ENCODE results near the gene CDH2. TPM values are rescaled to one million over a fixed set of nuclear protein-coding genes. Genes with fewer than 3 reads are reported as not detected.

CDH2 gene
- total and polyA plus RNA-seq, 2 experiments from 2014 or later, result 81.8 to 117 TPM

DNA sequence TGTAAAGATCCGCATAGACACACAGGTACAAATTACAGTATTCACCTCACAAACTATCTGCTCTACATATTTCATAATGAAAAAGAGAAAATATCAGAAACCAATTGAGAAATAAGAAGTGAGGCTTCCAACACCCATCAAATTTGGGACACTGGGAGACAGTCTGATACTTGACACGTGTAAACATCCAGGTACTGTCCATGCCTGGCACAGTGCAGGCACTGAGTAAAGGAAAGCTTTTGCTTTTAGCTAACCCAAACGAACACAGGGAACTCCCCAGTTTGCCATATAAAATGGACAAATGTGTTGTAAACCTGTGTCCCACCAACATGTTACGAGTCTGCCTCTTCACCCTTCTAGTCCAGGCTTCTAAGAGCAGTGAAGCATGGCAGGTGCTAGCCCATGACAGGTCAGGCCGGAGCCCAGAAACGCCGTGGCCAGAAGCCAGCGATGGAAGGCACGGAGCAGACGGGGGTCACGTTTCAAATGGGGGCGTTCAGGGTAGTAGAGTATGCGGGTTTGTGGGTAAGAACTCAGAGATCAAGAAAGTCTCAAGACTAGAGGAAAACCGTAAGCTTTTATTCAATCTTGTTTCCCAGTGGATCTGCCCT is 27.0 kb downstream of the CDH2 start:
- Histone ChIP-seq H3K4me1 (ENCODE audit: insufficient read depth) (peaks cover 12% of the 10 kb centered on the region), H3K9me2 (replicated peaks; ENCODE audit: insufficient read depth) (no peaks in the 10 kb centered on the region), H4K20me1 (ENCODE audit: insufficient read depth, poor library complexity, severe bottlenecking) (no peaks in the 10 kb centered on the region), H2AFZ (no peak overlapping the region), H3K9me3 (ENCODE audit: low read depth) (no peaks in the 10 kb centered on the region), H3K27me3 (no peaks in the 10 kb centered on the region), H3K36me3 (replicated peaks; ENCODE audit: insufficient read depth, low read depth) (no peaks in the 10 kb centered on the region), H3K4me2 (no peak overlapping the region), H3K79me2 (peaks cover 60% of the 10 kb centered on the region), H3K27ac (no peak overlapping the region), H3K4me3 (no peak overlapping the region)
- DNase-seq (ENCODE audit: low spot score), result no peak
- no peak for TF ChIP-seq EZH2 (IDR thresholded peaks at IDR 0.05; ENCODE audit: borderline replicate concordance)
- TF ChIP-seq, protein P1, sequence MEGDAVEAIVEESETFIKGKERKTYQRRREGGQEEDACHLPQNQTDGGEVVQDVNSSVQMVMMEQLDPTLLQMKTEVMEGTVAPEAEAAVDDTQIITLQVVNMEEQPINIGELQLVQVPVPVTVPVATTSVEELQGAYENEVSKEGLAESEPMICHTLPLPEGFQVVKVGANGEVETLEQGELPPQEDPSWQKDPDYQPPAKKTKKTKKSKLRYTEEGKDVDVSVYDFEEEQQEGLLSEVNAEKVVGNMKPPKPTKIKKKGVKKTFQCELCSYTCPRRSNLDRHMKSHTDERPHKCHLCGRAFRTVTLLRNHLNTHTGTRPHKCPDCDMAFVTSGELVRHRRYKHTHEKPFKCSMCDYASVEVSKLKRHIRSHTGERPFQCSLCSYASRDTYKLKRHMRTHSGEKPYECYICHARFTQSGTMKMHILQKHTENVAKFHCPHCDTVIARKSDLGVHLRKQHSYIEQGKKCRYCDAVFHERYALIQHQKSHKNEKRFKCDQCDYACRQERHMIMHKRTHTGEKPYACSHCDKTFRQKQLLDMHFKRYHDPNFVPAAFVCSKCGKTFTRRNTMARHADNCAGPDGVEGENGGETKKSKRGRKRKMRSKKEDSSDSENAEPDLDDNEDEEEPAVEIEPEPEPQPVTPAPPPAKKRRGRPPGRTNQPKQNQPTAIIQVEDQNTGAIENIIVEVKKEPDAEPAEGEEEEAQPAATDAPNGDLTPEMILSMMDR (IDR thresholded peaks at IDR 0.05; ENCODE audit: poor library complexity), result no peak
- no peak for TF ChIP-seq EZH2phosphoT487 (IDR thresholded peaks at IDR 0.05; ENCODE audit: low read depth, severe bottlenecking, unreplicated experiment)
- 85% methylated on average over 14 of the region's 14 CpGs for WGBS (ENCODE audit: low lambda C conversion rate, missing lambda C conversion rate)

DNA sequence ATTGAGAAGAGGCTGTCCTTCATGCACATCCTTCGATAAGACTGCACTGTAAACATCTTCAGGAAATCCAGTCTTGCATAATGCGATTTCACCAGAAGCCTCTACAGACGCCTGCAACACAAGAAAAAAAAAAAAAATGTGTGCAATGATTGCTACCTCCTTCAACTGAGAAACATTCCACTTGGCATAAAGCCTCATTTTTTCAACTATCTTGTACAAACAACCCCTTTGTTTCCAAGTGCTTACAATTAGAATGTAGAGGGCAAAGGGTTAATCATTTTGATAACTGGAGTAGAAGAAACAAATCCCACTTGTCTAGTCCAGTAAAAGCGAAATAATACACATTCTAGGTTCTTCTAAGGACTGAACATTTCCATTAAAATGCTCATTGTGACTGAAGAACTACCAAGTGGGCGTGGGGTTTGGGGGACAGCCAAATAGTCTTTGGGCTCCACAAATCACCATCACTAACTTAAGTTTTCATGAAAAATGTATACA is 29.2 kb downstream of the CDH2 start:
- Histone ChIP-seq H3K27me3 (no peaks in the 10 kb centered on the region), H3K27ac (no peak overlapping the region), H3K4me1 (ENCODE audit: insufficient read depth) (no peaks in the 10 kb centered on the region), H3K36me3 (replicated peaks; ENCODE audit: insufficient read depth, low read depth) (no peaks in the 10 kb centered on the region), H2AFZ (no peak overlapping the region), H3K9me2 (replicated peaks; ENCODE audit: insufficient read depth) (no peaks in the 10 kb centered on the region), H3K79me2 (peaks cover 58% of the 10 kb centered on the region), H4K20me1 (ENCODE audit: insufficient read depth, poor library complexity, severe bottlenecking) (no peaks in the 10 kb centered on the region), H3K4me3 (no peak overlapping the region), H3K9me3 (ENCODE audit: low read depth) (no peaks in the 10 kb centered on the region), H3K4me2 (no peak overlapping the region)
- 56% methylated on average over 5 of the region's 5 CpGs for WGBS (ENCODE audit: low lambda C conversion rate, missing lambda C conversion rate)
- DNase-seq (ENCODE audit: low spot score), result peak; percentile 39
- TF ChIP-seq EZH2phosphoT487 (IDR thresholded peaks at IDR 0.05; ENCODE audit: low read depth, severe bottlenecking, unreplicated experiment), result no peak
- no peak for TF ChIP-seq EZH2 (IDR thresholded peaks at IDR 0.05; ENCODE audit: borderline replicate concordance)
- TF ChIP-seq, protein P1 (IDR thresholded peaks at IDR 0.05; ENCODE audit: poor library complexity), result no peak

GRCh38 chr18:28143725-28144124 is 33.2 kb downstream of the CDH2 start:
- TF ChIP-seq, protein P1 (IDR thresholded peaks at IDR 0.05; ENCODE audit: poor library complexity), result no peak
- no peak for TF ChIP-seq EZH2 (IDR thresholded peaks at IDR 0.05; ENCODE audit: borderline replicate concordance)
- no peak for TF ChIP-seq EZH2phosphoT487 (IDR thresholded peaks at IDR 0.05; ENCODE audit: low read depth, severe bottlenecking, unreplicated experiment)
- Histone ChIP-seq H3K27me3 (no peaks in the 10 kb centered on the region), H3K4me2 (no peak overlapping the region), H3K9me2 (replicated peaks; ENCODE audit: insufficient read depth) (no peaks in the 10 kb centered on the region), H3K79me2 (peaks cover 60% of the 10 kb centered on the region), H2AFZ (no peak overlapping the region), H4K20me1 (ENCODE audit: insufficient read depth, poor library complexity, severe bottlenecking) (no peaks in the 10 kb centered on the region), H3K36me3 (replicated peaks; ENCODE audit: insufficient read depth, low read depth) (no peaks in the 10 kb centered on the region), H3K9me3 (ENCODE audit: low read depth) (no peaks in the 10 kb centered on the region), H3K4me1 (ENCODE audit: insufficient read depth) (no peaks in the 10 kb centered on the region), H3K27ac (no peak overlapping the region), H3K4me3 (no peak overlapping the region)
- WGBS (ENCODE audit: low lambda C conversion rate, missing lambda C conversion rate), result 61% methylated on average over 2 of the region's 2 CpGs
- DNase-seq (ENCODE audit: low spot score), result no peak
